ENCODE data around the gene ZNF574.

- no peak for TF ChIP-seq POU2F2 (IDR thresholded peaks at IDR 0.05; ENCODE audit: low read depth, low read length)
- TF ChIP-seq POLR2A (IDR thresholded peaks at IDR 0.05; ENCODE audit: low read depth, low read length), result no peak
- no peak for TF ChIP-seq POLR2AphosphoS5 (IDR thresholded peaks at IDR 0.05; ENCODE audit: low read depth, low read length)
- no peak for TF ChIP-seq SPI1 (IDR thresholded peaks at IDR 0.05; ENCODE audit: low read depth, low read length)
- TF ChIP-seq TAF1 (IDR thresholded peaks at IDR 0.05; ENCODE audit: low read depth, low read length), result no peak
Observed at GRCh38 chr19:42124386-42124901, 48.5 kb downstream of the ZNF574 start.

All from GM12891 (cell line).